HUES48 (cell line): Measurements from ENCODE around the gene GPR17.

Experiments used
- H3K27ac ChIP-seq: one replicate; pipeline ENCODE4 v1.7.0; 2013; ENCODE audit warnings: low read depth, low read length, inconsistent platforms
- H3K27me3 ChIP-seq: 2 replicates; pipeline ENCODE4 v1.6.1; 2013; ENCODE audit warnings: mild to moderate bottlenecking, low read length; ENCODE audit not compliant: control insufficient read depth, insufficient read depth
- H3K36me3 ChIP-seq: 2 replicates; pipeline ENCODE4 v1.6.1; 2013; ENCODE audit warnings: low read length; ENCODE audit not compliant: control insufficient read depth, insufficient read depth
- H3K4me1 ChIP-seq: 2 replicates; pipeline ENCODE4 v1.6.1; 2013; ENCODE audit warnings: mild to moderate bottlenecking, low read length; ENCODE audit not compliant: control insufficient read depth, insufficient read depth
- H3K4me3 ChIP-seq: 2 replicates; pipeline ENCODE4 v1.5.1; 2013; ENCODE audit warnings: mild to moderate bottlenecking, low read depth, low read length
- H3K9ac ChIP-seq: 2 replicates; pipeline ENCODE4 v1.6.1; 2013; ENCODE audit warnings: mild to moderate bottlenecking, low read depth, low read length, moderate library complexity
- H3K9me3 ChIP-seq: 2 replicates; pipeline ENCODE4 v1.6.1; 2013; ENCODE audit warnings: low read length; ENCODE audit not compliant: control insufficient read depth, insufficient read depth

Gene GPR17

DNA sequence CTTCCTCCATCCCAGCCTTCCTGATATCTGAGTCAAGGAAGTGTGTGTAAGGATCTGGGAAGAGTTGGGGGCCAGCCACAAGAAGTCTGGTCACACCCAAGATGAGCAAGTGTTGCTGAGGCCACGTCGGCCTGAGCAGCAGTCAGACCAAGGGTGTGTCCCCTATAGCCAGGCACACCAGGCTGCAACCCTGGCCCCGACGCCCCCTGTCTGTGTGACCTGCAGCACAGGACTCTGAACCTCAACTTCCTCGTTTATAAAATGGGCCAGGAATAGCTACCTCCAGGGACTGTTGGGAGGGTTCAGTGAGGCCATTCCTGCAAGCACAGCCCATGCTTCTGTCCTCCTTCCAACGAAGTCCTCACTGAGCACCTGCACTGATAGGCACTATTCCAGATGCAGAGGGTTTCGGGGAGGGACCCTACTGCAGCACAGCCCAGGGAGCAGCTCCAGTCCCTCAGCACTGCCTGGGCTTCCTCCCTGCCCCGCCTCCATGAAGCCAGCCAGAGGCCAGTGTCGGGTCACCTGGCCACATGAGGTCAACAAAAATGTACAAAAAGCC, 16.1 kb downstream of the GPR17 start:
- H3K36me3 ChIP-seq, result no peaks in the 10 kb centered on the region
- no peaks in the 10 kb centered on the region for H3K9me3 ChIP-seq
- no peaks in the 10 kb centered on the region for H3K4me1 ChIP-seq
- H3K4me3 ChIP-seq, result no peak overlapping the region
- no peak overlapping the region for H3K27ac ChIP-seq
- H3K9ac ChIP-seq, result no peak overlapping the region
- peaks cover 39% of the 10 kb centered on the region for H3K27me3 ChIP-seq

- Histone ChIP-seq H3K27ac (no peak overlapping the region), H3K4me1 (no peaks in the 10 kb centered on the region), H3K9me3 (no peaks in the 10 kb centered on the region), H3K9ac (no peak overlapping the region), H3K27me3 (peaks cover 39% of the 10 kb centered on the region), H3K36me3 (no peaks in the 10 kb centered on the region), H3K4me3 (no peak overlapping the region)
Observed at GRCh38 chr2:127662937-127663565, 17.1 kb downstream of the GPR17 start.

- no peaks in the 10 kb centered on the region for H3K4me1 ChIP-seq
- peaks cover 39% of the 10 kb centered on the region for H3K27me3 ChIP-seq
- H3K27ac ChIP-seq, result no peak overlapping the region
- H3K36me3 ChIP-seq, result no peaks in the 10 kb centered on the region
- no peak overlapping the region for H3K9ac ChIP-seq
- H3K4me3 ChIP-seq, result peak overlapping the region; percentile 56; the same call in 1 of the 2 replicates
- no peaks in the 10 kb centered on the region for H3K9me3 ChIP-seq
Observed at GRCh38 chr2:127663566-127664064, 17.7 kb downstream of the GPR17 start.

- Histone ChIP-seq H3K9ac (no peak overlapping the region), H3K9me3 (no peaks in the 10 kb centered on the region), H3K36me3 (no peaks in the 10 kb centered on the region), H3K27me3 (peaks cover 39% of the 10 kb centered on the region), H3K4me1 (no peaks in the 10 kb centered on the region), H3K27ac (no peak overlapping the region), H3K4me3 (peak overlapping the region; percentile 56)
Observed at GRCh38 chr2:127664065-127664894, 18.3 kb downstream of the GPR17 start.

- Histone ChIP-seq H3K36me3 (no peaks in the 10 kb centered on the region), H3K27ac (no peak overlapping the region), H3K9me3 (no peaks in the 10 kb centered on the region), H3K4me3 (no peak overlapping the region), H3K9ac (no peak overlapping the region), H3K27me3 (peaks cover 39% of the 10 kb centered on the region), H3K4me1 (no peaks in the 10 kb centered on the region)
Observed at GRCh38 chr2:127664895-127665225, 18.9 kb downstream of the GPR17 start.

DNA sequence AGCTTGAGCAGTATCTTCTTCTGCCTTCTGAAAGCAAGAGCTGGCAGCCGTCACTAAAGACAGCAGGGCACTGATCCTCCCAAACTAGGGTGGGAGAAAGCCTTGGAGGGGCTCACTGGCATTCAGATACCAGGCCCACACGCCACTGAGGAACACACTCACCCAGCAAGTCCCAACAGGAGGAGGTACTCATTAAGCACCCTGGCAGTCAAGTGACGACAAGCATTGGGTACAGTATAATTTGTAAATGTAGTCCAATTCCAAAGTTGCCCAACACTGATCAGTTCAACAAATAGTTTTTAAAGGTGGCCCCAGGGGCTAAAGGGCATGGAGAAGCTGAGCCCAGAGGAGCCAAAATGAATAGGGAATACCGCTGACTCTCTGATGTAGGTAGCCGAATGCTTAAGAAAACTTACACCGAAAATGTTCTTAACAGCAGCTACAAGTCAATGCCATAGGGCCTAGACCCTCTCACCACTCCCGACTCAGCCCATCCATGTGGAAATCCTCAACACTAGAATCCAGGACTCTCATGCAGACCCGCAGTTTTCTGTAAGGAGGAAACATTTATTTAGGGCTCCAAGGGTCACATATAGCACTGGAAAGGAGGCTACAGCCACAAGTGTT, 19.4 kb downstream of the GPR17 start:
- no peaks in the 10 kb centered on the region for H3K36me3 ChIP-seq
- H3K9ac ChIP-seq, result no peak overlapping the region
- no peak overlapping the region for H3K27ac ChIP-seq
- no peak overlapping the region for H3K4me3 ChIP-seq
- H3K4me1 ChIP-seq, result no peaks in the 10 kb centered on the region
- H3K27me3 ChIP-seq, result peaks cover 39% of the 10 kb centered on the region
- H3K9me3 ChIP-seq, result no peaks in the 10 kb centered on the region

DNA sequence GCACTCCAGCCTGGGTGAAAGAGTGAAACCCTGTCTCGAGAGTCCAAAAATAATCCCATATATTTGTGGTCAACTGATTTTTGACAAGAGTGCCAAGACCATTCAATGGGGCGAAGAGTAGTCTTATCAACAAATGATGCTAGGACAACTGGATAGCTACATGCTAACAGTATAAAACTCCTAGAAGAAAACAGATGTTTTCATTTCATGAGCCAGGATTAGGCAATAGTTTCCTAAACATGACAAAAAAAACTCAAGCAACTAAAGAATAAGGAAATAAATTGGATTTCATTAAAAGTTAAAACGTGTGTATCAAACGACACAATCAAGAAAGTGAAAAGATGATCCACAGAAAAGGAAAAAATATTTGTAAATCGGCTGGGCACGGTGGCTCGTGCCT, 23.1 kb downstream of the GPR17 start:
- H3K9me3 ChIP-seq, result no peaks in the 10 kb centered on the region
- no peak overlapping the region for H3K9ac ChIP-seq
- no peak overlapping the region for H3K27ac ChIP-seq
- peaks cover 45% of the 10 kb centered on the region for H3K27me3 ChIP-seq
- no peaks in the 10 kb centered on the region for H3K36me3 ChIP-seq
- no peaks in the 10 kb centered on the region for H3K4me1 ChIP-seq
- H3K4me3 ChIP-seq, result no peak overlapping the region

DNA sequence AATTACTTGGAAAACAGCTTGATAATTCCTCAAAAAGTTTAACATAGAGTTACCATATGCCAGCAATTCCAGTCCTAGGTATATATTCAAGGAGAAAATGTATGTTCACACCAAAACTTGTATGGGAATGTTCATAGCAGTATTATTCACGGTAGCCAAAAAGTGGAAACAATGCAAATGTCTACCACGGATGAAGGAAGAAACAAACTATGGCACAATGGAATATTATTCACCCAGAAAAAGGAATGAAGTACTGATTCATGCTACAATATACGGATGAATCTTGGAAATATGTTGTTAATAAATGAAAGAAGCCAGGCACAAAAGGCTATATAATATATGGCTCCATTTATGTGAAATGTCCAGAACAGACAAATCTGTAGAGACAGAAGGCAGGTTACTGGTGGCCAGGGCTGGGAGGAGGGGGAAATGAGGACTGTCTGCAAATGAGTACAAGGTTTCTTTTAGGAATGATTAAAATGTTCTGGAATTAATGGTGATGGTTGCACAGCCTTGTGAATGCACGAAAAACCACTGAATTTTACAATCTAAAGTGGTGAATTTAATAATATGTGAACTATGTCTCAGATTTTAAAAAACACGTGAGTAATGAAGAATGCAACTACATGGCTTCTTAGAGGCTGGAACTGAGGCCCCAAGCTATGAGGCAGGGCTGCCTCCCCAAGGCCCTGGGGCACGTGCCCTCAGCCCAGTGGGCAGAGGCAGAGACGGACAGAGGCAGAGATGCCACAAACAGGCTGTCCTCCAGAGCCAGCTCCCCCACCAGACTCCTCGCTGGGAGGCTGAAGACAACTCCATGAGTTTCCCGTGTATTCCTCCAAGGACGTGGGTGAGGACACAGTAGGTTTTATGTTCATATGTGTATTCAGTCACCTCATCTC, 24.4 kb downstream of the GPR17 start:
- no peak overlapping the region for H3K9ac ChIP-seq
- H3K4me1 ChIP-seq, result peaks cover 4% of the 10 kb centered on the region; the same call in 1 of the 2 replicates
- no peak overlapping the region for H3K27ac ChIP-seq
- H3K27me3 ChIP-seq, result peaks cover 41% of the 10 kb centered on the region
- H3K4me3 ChIP-seq, result no peak overlapping the region
- no peaks in the 10 kb centered on the region for H3K9me3 ChIP-seq
- H3K36me3 ChIP-seq, result no peaks in the 10 kb centered on the region

GRCh38 chr2:127670957-127671290, 25.0 kb downstream of the GPR17 start:
- peaks cover 6% of the 10 kb centered on the region for H3K4me1 ChIP-seq

DNA sequence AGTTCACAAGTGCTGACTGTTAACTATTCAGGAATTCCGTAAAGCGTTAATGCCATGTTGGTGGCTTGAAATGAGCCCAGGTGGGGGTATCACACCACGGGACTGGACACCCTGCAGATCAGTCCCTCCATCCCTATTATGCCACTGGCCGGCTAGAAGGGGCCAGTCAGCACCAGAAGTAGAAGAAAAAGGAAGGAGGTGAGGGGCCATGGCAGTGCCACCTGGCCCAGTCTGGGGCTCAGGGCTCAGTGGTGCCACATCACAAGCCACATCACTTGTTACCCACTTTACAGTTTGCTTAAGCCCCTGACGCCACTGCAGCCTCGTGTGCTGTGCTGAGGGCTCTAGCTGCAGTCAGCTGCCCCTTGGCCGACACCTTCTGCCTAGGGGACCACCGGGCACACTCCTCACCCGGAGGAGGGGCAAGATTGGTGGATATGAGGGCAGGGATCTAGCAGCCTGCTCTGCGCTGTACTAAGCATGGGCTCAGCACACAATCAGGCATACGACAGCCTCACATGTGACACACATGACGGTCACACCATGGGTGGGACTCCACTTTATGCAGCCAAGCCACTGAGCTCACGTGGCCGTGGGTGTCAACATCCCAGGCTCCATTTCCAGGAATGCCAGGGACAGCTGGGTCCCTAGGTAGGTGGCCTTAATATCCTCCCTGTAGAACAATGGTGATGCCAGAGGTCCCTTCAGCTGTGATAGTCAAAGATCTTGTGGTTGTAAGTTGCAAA, 25.8 kb downstream of the GPR17 start:
- Histone ChIP-seq H3K4me3 (no peak overlapping the region), H3K4me1 (peaks cover 8% of the 10 kb centered on the region)

More at GRCh38 chr2:127670957-127671290, 25.0 kb downstream of the GPR17 start:
- Histone ChIP-seq H3K27ac (no peak overlapping the region), H3K36me3 (no peaks in the 10 kb centered on the region), H3K27me3 (peaks cover 40% of the 10 kb centered on the region), H3K4me3 (no peak overlapping the region), H3K9me3 (no peaks in the 10 kb centered on the region), H3K9ac (no peak overlapping the region)

More for the DNA sequence above, 25.8 kb downstream of the GPR17 start:
- H3K36me3 ChIP-seq, result no peaks in the 10 kb centered on the region
- peaks cover 40% of the 10 kb centered on the region for H3K27me3 ChIP-seq
- no peaks in the 10 kb centered on the region for H3K9me3 ChIP-seq
- H3K9ac ChIP-seq, result no peak overlapping the region
- no peak overlapping the region for H3K27ac ChIP-seq
